GM21526 (cell line): ENCODE measurements around the gene TTC39A.
"Not testable (repeated sequence)": the region's sequence is repeated elsewhere in the genome, so short reads cannot be mapped to it uniquely, and the experiment has no call there.

ENCODE experiments used
- ATAC-seq: cut with Tn5 transposase; IDR thresholded peaks from one replicate; pipeline ENCODE4 v1.9.1; 2021; ENCODE audit warnings: moderate library complexity; ENCODE audit not compliant: unreplicated experiment, low FRiP score

Gene TTC39A

GRCh38 chr1:51276286-51276685 lies 54.1 kb downstream of the TTC39A start:
- ATAC-seq, result no peak

GRCh38 chr1:51274676-51275075 lies 55.7 kb downstream of the TTC39A start:
- ATAC-seq, result no peak

GRCh38 chr1:51272916-51273315 lies 57.4 kb downstream of the TTC39A start:
- ATAC-seq, result no peak

- ATAC-seq, result no peak
Measured at GRCh38 chr1:51270751-51271150, 59.6 kb downstream of the TTC39A start.

GRCh38 chr1:51268634-51269033 lies 61.7 kb downstream of the TTC39A start:
- peak; percentile 17 for ATAC-seq

- no peak for ATAC-seq
Measured at GRCh38 chr1:51266791-51267190, 63.6 kb downstream of the TTC39A start.

GRCh38 chr1:51266181-51266580 lies 64.2 kb downstream of the TTC39A start:
- no peak for ATAC-seq

DNA sequence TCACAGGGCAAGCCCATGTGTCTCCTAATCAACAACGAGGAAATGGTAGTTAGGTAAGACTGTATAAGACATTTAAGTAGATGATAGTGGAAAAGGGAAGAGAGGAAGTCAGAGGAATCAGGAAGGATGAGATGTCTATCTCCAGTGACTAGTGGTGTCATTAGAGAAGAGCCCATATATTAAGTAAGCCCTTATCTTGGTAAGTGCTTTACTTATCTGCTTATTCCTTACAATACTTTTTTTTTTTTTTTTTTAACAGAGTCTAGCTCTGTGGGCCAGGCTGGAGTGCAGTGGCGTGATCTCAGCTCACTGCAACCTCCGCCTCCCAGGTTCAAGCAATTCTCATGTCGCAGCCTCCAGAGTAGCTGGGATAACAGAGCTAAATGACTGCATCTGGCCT lies 64.7 kb downstream of the TTC39A start:
- ATAC-seq, result no peak

GRCh38 chr1:51264451-51264850 lies 65.9 kb downstream of the TTC39A start:
- no peak for ATAC-seq

DNA sequence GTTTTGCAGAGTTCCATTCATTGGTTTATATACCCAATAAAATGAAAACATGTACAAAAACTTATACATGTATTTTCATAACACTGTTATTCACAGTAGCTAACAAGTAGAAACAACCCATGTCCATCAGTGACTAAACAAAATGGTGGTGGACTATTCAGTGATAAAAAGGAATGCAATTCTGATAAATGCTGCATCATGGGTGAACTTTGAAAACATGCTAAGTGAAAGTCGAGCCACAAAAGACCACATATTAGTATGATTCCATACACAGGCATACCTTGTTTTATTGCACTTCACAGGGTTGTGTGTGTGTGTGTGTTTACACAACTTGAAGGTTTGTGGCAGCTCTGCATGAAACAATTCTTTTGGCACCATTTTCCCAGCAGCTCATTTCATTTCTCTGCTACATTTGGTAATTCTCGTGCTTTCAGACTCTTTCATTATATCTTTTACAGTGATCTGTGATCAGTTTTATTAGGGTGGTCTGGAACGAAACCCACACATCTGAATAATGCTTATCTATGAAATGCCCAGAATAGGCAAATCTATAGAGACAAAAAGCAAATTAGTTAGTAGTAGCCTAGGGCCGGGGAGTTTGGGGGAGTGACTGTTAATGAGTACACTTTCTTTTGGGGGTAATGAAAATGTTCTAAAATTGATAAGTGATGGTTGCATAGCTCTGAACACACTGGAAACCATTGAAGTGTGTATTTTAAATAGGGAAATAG lies 67.0 kb downstream of the TTC39A start:
- ATAC-seq, result no peak

GRCh38 chr1:51255331-51255730 lies 75.0 kb downstream of the TTC39A start:
- no peak for ATAC-seq

DNA sequence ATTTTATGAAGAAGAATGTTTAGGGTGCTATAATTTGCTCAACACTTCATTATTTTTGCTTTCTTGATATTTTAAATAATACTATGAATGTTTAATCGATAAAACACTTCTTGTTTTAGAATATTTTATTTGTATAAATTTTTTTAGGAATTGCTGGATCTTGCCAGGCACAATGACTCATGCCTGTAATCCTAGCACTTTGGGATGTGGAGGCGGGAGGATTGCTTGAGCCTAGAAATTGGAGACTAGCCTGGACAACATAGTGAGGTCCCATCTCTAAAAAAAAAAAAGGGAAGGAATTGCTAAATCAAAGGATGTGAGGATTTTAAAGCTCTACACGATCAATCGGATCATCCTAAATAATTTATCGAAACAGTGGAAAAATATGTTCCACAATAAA lies 76.7 kb downstream of the TTC39A start:
- ATAC-seq, result no peak

- no peak for ATAC-seq
Measured at GRCh38 chr1:51252366-51252765, 78.0 kb downstream of the TTC39A start.

GRCh38 chr1:51251165-51251564 lies 79.2 kb downstream of the TTC39A start:
- ATAC-seq, result not testable (repeated sequence)

DNA sequence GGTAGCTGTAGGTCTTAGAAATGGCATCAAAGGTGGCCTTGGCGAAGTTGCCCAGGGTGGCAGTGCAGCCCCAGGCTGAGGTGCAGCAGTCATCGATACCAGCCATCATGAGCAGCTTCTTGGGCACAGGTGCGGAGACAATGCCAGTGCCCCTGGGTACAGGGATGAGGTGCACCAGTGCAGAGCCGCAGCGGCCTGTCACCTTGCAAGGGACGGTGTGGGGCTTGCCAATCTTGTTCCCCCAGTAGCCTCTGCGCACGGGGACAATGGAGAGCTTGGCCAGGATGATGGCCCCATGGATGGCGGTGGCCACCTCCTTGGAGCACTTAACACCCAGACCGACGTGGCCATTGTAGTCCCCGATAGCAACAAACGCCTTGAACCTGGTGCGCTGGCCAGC lies 79.6 kb downstream of the TTC39A start:
- not testable (repeated sequence) for ATAC-seq

DNA sequence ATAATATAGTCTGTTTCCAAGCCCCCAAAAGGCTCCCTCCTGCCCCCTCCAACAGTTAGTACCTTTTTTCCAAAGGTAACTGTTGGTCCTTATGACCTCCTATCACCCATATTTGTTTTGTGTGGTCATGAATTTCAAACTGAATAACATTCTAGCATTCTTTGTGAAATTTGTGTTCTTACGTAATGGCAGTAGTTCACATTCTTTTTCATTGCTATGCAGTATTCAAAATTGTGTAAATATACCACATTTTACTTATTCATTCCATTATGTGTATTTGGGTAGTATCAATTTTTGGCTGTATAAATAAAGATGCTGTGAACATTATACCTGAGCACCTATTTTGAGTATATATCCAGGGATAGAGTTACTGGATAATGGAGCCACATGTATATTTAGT lies 80.9 kb downstream of the TTC39A start:
- no peak for ATAC-seq

- ATAC-seq, result no peak
Measured at GRCh38 chr1:51247499-51247898, 82.9 kb downstream of the TTC39A start.

- peak; percentile 79 for ATAC-seq
Measured at GRCh38 chr1:51247022-51247421, 83.3 kb downstream of the TTC39A start.

DNA sequence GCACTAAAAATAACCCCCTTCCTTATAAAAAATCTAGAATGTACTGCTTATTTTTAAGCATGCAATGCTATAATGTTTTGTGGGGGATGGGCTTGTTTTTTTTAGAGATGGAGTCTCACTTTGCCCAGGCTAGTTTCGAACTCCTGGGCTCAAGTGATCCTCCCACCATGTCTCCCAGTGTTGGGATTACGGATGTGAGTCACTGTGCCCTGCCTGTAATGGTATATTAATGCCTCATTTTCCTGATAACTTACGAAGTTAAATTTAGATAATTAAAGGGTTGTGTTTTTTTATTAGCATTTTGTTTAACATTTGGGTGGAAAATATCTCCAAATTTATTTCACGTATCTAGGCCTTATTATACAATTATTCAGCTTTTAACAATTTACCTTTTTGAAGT lies 87.8 kb downstream of the TTC39A start:
- no peak for ATAC-seq

GRCh38 chr1:51241119-51241518 lies 89.2 kb downstream of the TTC39A start:
- ATAC-seq, result no peak

GRCh38 chr1:51240084-51240483 lies 90.3 kb downstream of the TTC39A start:
- no peak for ATAC-seq

GRCh38 chr1:51238034-51238403 lies 92.3 kb downstream of the TTC39A start:
- ATAC-seq, result no peak
